ENCODE data around the gene SULT4A1. TPM values are rescaled to one million over a fixed set of nuclear protein-coding genes. Genes with fewer than 3 reads are reported as not detected.

The SULT4A1 gene
- total and polyA plus RNA-seq, 2 of the 4 experiments (the other 2 are of a cell fraction), result 1.1 to 5.2 TPM

GRCh38 chr22:43840851-43841250 lies 21.5 kb downstream of the SULT4A1 start:
- no peak overlapping the region for H4K5ac ChIP-seq (ENCODE audit: low read depth, low read length)
- DNase-seq (no peak), ATAC-seq (ENCODE audit: low read depth) (no peak)
- H3K4me2 ChIP-seq (ENCODE audit: low read depth, low read length), result no peak overlapping the region
- H3K79me1 ChIP-seq (ENCODE audit: low read depth in 1 of 2, low read length in 2 of 2), result no peaks in the 10 kb centered on the region; a peak in 1 of 4 replicates
- H3K27ac ChIP-seq (ENCODE audit: insufficient read depth, low read length), result no peak overlapping the region
- H2AFZ ChIP-seq (replicated peaks; ENCODE audit: low read length, poor library complexity), result no peak overlapping the region
- H3K36me3 ChIP-seq (ENCODE audit: control insufficient read depth, insufficient read depth, low read length), result peaks cover 7% of the 10 kb centered on the region; the same call in 1 of the 2 replicates
- H2BK5ac ChIP-seq (ENCODE audit: low read depth, low read length, poor library complexity, severe bottlenecking), result no peak overlapping the region
- no peak overlapping the region for H3K9ac ChIP-seq (ENCODE audit: low read depth, low read length)
- no peak overlapping the region for H3K4me3 ChIP-seq (ENCODE audit: insufficient read depth, low read depth, low read length)
- BruUV-seq (replicated peaks), result no TSS peak
- H4K8ac ChIP-seq (ENCODE audit: low read depth in 2 of 2, low read length in 2 of 2), result no peak overlapping the region
- no peak overlapping the region for H3K14ac ChIP-seq (replicated peaks; ENCODE audit: low read depth, low read length)
- H3K27me3 ChIP-seq (ENCODE audit: control insufficient read depth, insufficient read depth, low read length), result no peaks in the 10 kb centered on the region; the same call in 1 of the 2 replicates
- no peaks in the 10 kb centered on the region for H3K9me3 ChIP-seq (ENCODE audit: control insufficient read depth, insufficient read depth, low read length)
- no peak overlapping the region for H2BK120ac ChIP-seq (ENCODE audit: low read depth, low read length)
- H3K18ac ChIP-seq (ENCODE audit: low read depth, low read length), result no peak overlapping the region
- ChIA-PET POLR2A (ENCODE audit: unreplicated experiment) (no interaction called here), CTCF (no interaction called here)
- no peak overlapping the region for H2BK15ac ChIP-seq (ENCODE audit: low read depth, low read length)
- H2BK20ac ChIP-seq (ENCODE audit: low read depth, low read length), result no peak overlapping the region
- no peak overlapping the region for H3K4ac ChIP-seq (ENCODE audit: low read depth, low read length)
- no peaks in the 10 kb centered on the region; the same call in 1 of the 2 replicates for H4K20me1 ChIP-seq (ENCODE audit: insufficient read depth, low read length)
- no peak overlapping the region for H3K56ac ChIP-seq (ENCODE audit: extremely low read depth, insufficient read depth, low read length)
- no peak overlapping the region for H3K23ac ChIP-seq (ENCODE audit: low read depth, low read length)
- no peak overlapping the region for H4K91ac ChIP-seq (ENCODE audit: insufficient read depth, low read depth, low read length)
- H3K9me1 ChIP-seq (ENCODE audit: insufficient read depth, low read length), result no peaks in the 10 kb centered on the region
- no peak overlapping the region for H2AK5ac ChIP-seq (ENCODE audit: low read depth, low read length)
- dilution Hi-C loops (cut with HindIII; ENCODE audit: low sequenced_read_pairs, unreplicated experiment) (no loop called here), in situ Hi-C loops (cut with MboI; ENCODE audit: low sequenced_read_pairs) (no loop called here), intact Hi-C loops (cut with micrococcal nuclease) (no loop called here)
- 76% methylated on average over 15 of the region's 16 CpGs; no CpG with 5 or more reads in 1 of the 2 experiments for whole genome bisulfite sequencing, 2 experiments (ENCODE audit: extremely low coverage in 2 of 2, insufficient read length in 1 of 2)
- TF ChIP-seq RAD21 (IDR thresholded peaks at IDR 0.05; ENCODE audit: low read length) (no peak), MAZ (IDR thresholded peaks at IDR 0.05; ENCODE audit: borderline replicate concordance, low read depth, low read length) (no peak), RFX5 (IDR thresholded peaks at IDR 0.05; ENCODE audit: low read depth, low read length) (no peak)
- H2AK9ac ChIP-seq (replicated peaks; ENCODE audit: low read depth, low read length, poor library complexity), result no peak overlapping the region
- H3K4me1 ChIP-seq (ENCODE audit: control insufficient read depth, insufficient read depth, low read length), result no peaks in the 10 kb centered on the region
